ENCODE results near the gene TFAP2B.

Gene TFAP2B

DNA sequence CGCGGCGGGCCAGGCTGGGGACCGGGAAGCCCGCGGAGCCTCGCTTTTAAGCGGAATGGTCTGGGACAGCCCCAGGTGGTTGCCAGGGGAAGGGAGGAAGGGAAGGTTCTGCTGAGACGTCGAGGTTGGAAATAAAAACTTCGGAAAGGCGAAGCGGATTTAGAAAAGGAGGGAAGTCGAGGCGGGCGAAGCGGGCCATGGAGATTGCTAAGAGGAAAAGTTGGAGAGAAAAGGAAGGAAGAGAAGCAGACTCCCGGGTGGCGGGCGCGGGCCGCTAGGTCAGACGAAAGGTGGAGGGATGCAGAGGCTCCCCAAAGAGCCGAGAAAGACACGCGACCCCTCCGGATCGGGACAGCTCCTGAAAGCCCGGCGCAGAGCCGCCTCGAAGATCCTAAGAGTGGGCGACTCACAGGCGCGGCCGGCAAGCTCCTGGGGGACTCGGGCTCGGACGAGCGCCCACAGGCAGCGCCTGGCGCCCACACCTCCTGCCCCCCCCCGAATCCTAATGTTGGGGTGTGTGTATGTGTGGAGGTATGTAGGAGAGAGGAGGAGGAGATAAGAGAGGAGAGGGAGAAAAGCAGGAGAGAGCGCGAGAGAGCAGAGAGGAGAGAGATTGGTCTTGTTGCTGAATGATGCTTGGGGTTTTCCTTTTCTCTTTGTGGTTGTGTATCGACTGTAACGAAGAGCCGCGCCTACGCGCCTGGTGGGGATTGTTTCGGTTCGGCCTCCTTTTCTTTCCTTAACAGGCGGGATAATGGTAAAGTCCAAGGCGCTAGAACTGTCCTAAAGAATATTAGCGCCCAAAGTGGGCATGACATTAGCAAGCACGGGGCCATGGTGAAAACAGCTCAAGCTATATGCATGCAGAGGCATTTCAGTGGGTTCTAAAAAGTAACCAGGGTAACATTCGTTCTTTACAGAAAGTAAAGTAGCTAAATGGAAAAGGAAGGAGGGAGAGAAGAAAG, 1.5 kb downstream of the TFAP2B start:
- DNase-seq, result no peak
- Mint-ChIP-seq H3K27ac (no peak overlapping the region), H3K27me3 (peaks cover 83% of the 10 kb centered on the region), H3K4me1 (peaks cover 21% of the 10 kb centered on the region), H3K36me3 (ENCODE audit: low read depth) (no peaks in the 10 kb centered on the region), H3K9me3 (no peaks in the 10 kb centered on the region), H3K4me3 (no peak overlapping the region)
- no peak for ATAC-seq

DNA sequence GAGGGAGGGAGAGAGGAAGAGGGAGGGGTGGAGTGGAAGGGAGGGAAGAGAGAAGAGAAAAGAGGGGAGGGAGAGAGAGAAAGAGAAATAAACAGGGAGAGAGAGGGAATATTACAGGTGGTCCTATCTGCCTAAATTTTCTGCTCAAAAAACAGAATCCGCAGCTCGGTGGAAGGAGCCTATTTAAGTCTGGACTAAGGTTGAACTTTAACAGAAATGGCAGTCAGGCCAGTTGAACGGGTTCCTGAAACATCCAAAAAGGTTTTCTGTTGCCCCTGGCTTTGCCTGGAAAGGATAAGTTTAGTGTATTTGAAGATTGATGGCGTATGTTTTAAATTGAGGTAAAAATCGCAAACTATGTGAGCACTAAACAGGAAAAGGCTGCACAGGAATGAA, 2.2 kb downstream of the TFAP2B start:
- no peaks in the 10 kb centered on the region for H3K9me3 Mint-ChIP-seq
- no peaks in the 10 kb centered on the region for H3K36me3 Mint-ChIP-seq (ENCODE audit: low read depth)
- no peak overlapping the region for H3K4me3 Mint-ChIP-seq
- DNase-seq, result no peak
- no peak for ATAC-seq
- H3K4me1 Mint-ChIP-seq, result peaks cover 18% of the 10 kb centered on the region
- H3K27ac Mint-ChIP-seq, result no peak overlapping the region
- peaks cover 85% of the 10 kb centered on the region for H3K27me3 Mint-ChIP-seq

DNA sequence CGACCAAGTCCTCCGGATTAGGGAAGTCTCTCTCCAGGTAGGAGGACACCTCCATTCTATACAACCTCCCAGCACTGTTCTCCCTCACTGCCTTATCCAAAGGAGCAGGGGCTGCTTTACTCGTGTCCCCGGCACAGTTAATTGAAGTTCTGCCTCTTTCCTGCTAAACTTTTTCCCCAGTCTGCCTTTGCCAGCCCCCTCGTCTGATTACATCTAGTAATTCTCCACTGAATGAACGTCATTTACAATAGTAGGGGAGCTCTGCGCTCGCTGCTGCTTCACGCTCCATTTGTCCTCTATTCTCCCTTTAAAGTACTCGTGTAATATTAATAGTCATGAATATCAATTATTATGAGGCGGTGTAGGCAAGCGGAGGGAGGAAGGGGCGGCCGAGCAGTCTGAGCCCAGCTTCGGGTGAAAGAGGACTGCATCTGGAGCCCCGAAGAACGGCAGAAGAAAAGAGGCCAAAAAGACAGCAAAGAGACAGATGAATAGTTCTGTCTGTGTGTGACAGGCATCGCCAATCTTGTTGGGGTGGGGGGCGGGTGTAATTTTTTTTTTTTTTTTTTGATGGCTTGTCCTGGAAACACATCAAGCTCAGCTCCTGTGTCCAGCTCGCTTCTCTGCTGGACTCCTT, 2.9 kb downstream of the TFAP2B start:
- Mint-ChIP-seq H3K27me3 (peaks cover 90% of the 10 kb centered on the region), H3K27ac (no peak overlapping the region), H3K4me3 (no peak overlapping the region), H3K36me3 (ENCODE audit: low read depth) (no peaks in the 10 kb centered on the region), H3K9me3 (no peaks in the 10 kb centered on the region), H3K4me1 (peaks cover 18% of the 10 kb centered on the region)
- no peak for ATAC-seq
- no peak for DNase-seq

DNA sequence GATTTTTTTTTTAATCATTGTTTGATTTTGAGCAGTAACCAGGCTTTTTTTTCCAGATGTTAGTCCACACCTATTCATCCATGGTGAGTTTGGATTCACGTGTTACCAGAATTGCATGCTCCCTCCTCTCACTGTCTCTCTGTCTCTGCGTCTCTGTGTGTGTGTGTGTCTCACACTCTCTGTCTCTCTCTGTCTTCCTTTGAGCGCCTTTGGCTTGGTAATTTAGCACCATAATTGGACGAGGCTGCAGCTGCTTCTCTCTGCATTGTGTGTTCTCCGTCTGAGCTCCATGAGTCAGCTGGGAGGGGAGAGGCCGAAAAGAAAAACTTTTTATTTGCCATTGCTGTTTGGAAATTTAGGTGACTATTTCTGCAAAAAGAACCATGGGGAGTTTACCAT, 3.4 kb downstream of the TFAP2B start:
- peaks cover 18% of the 10 kb centered on the region for H3K4me1 Mint-ChIP-seq
- H3K9me3 Mint-ChIP-seq, result no peaks in the 10 kb centered on the region
- H3K4me3 Mint-ChIP-seq, result no peak overlapping the region
- no peaks in the 10 kb centered on the region for H3K36me3 Mint-ChIP-seq (ENCODE audit: low read depth)
- peaks cover 91% of the 10 kb centered on the region for H3K27me3 Mint-ChIP-seq
- no peak for ATAC-seq
- DNase-seq, result no peak
- H3K27ac Mint-ChIP-seq, result no peak overlapping the region

DNA sequence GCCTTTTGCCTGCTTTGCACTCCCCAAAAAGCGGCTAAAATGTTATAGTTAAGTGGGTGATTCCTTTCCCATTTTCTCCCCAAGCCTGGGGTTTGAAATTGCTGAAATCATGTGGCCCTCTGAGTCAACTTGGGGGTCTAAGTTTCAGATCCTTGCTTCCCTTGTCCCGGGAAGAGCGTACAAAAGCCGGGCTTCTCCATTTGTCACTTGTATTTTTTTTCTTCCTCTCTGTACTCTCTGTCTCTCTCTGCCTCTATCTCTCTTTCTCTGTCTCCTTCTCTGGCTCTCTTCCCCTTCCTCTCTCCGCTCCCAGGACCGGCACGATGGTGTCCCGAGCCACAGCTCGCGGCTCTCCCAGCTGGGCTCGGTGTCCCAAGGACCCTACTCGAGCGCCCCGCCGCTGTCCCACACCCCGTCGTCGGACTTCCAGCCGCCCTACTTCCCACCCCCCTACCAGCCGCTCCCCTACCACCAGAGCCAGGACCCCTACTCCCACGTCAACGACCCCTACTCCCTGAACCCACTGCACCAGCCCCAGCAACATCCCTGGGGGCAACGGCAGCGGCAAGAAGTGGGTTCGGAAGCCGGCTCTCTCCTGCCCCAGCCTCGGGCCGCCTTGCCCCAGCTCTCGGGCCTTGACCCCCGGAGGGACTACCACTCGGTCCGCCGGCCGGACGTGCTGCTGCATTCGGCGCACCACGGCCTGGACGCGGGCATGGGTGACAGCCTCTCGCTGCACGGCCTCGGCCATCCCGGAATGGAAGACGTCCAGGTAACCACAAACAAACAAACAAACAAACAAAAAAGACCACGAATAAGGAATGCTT, 4.6 kb downstream of the TFAP2B start:
- Mint-ChIP-seq H3K27ac (no peak overlapping the region), H3K4me3 (no peak overlapping the region), H3K4me1 (peaks cover 18% of the 10 kb centered on the region), H3K36me3 (ENCODE audit: low read depth) (no peaks in the 10 kb centered on the region), H3K27me3 (peaks cover 90% of the 10 kb centered on the region), H3K9me3 (no peaks in the 10 kb centered on the region)
- DNase-seq (no peak), ATAC-seq (no peak)

DNA sequence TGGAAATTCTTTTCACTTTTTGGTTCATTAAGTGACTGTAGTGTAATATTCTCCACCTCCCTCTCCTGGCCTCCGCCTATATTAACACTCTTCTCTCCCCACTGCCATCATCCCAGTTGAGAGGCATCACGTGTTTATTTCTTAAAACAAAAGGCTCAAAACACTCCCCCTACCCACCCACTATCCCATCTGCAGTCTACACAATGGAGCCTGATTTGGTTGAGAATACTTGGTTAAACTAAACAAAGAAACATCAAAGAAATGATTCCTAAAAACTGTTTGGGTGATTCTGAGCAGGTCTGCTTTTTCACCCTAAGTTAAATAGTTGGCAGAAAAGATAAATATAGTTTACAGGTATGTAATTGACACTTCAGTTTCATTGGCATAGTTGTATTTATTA, 5.9 kb downstream of the TFAP2B start:
- no peaks in the 10 kb centered on the region for H3K9me3 Mint-ChIP-seq
- H3K4me1 Mint-ChIP-seq, result peaks cover 13% of the 10 kb centered on the region
- H3K4me3 Mint-ChIP-seq, result no peak overlapping the region
- no peak overlapping the region for H3K27ac Mint-ChIP-seq
- no peaks in the 10 kb centered on the region for H3K36me3 Mint-ChIP-seq (ENCODE audit: low read depth)
- ATAC-seq, result no peak
- H3K27me3 Mint-ChIP-seq, result peaks cover 89% of the 10 kb centered on the region
- no peak for DNase-seq

DNA sequence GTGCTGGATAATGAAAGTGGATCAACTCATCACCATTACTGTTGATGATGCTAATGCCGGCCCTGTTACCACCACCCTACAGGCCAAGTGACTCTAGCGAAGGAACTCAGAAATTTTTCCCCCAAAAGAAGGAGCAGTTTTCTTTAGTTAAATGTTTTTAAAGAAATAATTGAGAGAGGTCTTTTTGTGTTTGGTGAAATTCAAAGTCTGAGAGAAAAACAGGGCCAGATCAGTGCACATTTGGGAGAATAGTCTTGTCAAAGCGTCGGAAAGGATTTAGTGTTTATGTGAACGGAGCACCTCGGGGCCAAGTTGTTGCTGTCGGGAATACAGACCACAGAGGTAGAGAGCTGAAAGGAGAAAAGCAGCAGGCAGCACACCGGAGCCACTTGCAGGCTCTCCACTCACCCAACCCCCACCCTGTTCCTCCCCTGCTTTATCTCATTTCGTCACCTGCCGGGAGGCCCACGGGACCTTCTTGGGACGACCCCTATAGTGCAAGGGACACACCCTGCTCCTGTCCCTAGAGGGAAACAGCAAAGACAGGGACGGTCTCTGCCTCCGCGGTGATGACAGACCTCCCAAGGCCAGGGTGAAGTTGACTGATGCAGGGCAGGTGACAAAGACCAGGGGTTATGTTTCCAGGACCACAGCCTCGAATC, 6.8 kb downstream of the TFAP2B start:
- Mint-ChIP-seq H3K36me3 (ENCODE audit: low read depth) (no peaks in the 10 kb centered on the region), H3K27me3 (peaks cover 86% of the 10 kb centered on the region)

DNA sequence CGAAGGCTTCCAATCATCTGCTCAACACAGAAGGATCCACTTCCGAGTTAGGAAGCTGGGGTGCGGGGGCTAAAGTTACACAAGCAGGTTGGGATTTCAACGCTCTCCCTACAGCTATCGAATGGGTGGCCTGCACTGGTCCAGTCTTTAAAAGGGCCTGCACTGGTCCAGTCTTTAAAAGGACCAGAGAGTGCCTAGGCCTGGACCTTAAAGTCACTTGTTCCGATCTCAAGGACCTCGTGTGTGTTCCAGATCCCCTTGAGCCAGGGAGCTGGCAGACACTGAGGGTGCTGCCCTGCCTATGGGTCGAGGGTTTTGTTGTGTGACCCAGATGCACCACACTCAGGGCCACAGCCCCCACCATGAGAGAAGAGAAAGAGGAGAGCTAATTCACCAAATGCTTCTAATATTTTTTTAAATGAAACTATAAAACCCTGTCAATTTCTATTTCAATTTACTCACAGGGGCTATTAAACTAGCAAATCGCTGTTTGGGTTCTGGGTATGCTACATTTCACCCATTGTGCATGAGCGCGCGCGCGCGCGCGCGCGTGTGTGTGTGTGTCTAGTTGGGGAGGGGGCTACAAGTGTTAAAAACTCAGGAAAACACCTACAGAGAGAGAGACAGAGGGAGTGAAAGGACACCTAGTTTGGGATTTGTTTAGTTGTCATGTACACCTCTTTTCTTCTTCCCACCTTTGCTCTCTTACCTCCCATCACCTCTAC, 7.5 kb downstream of the TFAP2B start:
- H3K36me3 Mint-ChIP-seq (ENCODE audit: low read depth), result no peaks in the 10 kb centered on the region
- H3K27ac Mint-ChIP-seq, result no peak overlapping the region
- H3K4me3 Mint-ChIP-seq, result no peak overlapping the region
- ATAC-seq (no peak), DNase-seq (no peak)
- H3K4me1 Mint-ChIP-seq, result peaks cover 5% of the 10 kb centered on the region
- peaks cover 80% of the 10 kb centered on the region for H3K27me3 Mint-ChIP-seq
- no peaks in the 10 kb centered on the region for H3K9me3 Mint-ChIP-seq

More for the DNA sequence above, 6.8 kb downstream of the TFAP2B start:
- no peak overlapping the region for H3K4me3 Mint-ChIP-seq
- no peak overlapping the region for H3K27ac Mint-ChIP-seq
- H3K9me3 Mint-ChIP-seq, result no peaks in the 10 kb centered on the region
- ATAC-seq (no peak), DNase-seq (no peak)
- H3K4me1 Mint-ChIP-seq, result peaks cover 6% of the 10 kb centered on the region

DNA sequence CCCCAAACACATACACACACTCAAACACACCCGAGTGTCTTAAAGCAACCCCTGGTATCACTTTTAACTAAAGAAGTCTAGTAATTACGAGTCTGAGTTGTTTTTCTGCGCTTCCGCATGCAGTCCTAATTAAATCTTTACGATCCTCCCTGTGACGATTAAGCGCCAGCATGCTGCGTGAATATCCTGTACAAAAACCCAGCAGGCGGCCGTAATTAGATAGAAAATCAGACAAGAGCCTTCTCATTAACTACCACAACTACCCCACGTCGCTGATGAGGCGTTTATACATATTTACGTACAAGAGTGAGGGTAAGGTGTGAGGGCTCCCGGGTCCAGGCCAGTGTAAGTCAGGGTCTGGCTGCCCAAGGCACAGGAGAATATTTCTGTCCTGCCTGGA, 8.1 kb downstream of the TFAP2B start:
- peaks cover 79% of the 10 kb centered on the region for H3K27me3 Mint-ChIP-seq
- H3K4me3 Mint-ChIP-seq, result no peak overlapping the region
- DNase-seq (no peak), ATAC-seq (no peak)
- no peaks in the 10 kb centered on the region for H3K36me3 Mint-ChIP-seq (ENCODE audit: low read depth)
- no peak overlapping the region for H3K27ac Mint-ChIP-seq
- no peaks in the 10 kb centered on the region for H3K9me3 Mint-ChIP-seq
- peaks cover 2% of the 10 kb centered on the region for H3K4me1 Mint-ChIP-seq

DNA sequence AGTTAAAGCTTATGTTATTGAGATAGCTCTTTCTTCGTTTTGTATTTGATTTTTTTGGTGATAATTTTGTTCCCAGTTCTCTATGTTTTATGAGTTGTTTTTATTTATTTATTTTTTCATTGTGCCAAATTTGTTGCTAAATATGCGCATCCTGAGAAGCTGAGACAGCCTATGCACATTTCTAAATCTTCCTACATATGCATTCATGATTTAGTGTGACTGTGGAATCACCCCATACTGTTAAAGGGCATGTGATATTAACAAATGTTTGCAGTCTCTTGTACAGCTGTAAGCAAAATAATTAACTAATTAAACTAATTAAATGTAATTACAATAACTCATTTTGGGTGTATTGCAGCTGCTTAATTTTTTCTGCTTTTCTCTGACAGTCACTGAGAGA, 10.4 kb downstream of the TFAP2B start:
- H3K4me3 Mint-ChIP-seq, result no peak overlapping the region
- H3K9me3 Mint-ChIP-seq, result no peaks in the 10 kb centered on the region
- no peak for ATAC-seq
- H3K27me3 Mint-ChIP-seq, result peaks cover 69% of the 10 kb centered on the region
- DNase-seq, result no peak
- H3K4me1 Mint-ChIP-seq, result no peaks in the 10 kb centered on the region
- no peak overlapping the region for H3K27ac Mint-ChIP-seq
- H3K36me3 Mint-ChIP-seq (ENCODE audit: low read depth), result no peaks in the 10 kb centered on the region

DNA sequence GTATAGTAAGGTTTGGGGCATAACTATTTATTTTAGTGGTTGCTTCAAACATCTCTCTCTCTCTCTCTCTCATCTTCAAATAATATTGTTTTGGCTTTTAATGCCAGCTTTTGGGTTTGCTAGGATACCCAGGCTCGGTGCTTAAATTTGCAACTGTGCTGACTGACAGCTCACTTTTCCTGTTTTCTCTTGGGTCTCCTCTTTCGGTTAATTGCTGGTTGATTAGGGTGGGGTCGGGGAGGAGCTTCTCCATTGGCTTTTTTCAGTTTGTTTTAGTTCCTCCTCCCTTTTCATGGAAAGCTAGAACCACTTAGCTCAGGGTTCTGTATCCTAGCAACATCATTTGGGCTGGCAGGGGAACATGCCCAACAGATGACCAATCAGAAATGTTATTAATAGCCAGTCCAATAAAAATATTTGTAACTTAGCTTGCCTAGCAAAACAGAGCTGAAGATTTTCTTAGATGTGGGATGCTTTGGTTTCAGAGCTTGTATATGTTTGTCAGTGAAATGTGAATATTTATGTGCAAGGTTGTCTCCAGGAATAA, 11.3 kb downstream of the TFAP2B start:
- H3K4me3 Mint-ChIP-seq, result no peak overlapping the region
- no peak overlapping the region for H3K27ac Mint-ChIP-seq
- DNase-seq (no peak), ATAC-seq (no peak)
- H3K36me3 Mint-ChIP-seq (ENCODE audit: low read depth), result no peaks in the 10 kb centered on the region
- no peaks in the 10 kb centered on the region for H3K4me1 Mint-ChIP-seq
- peaks cover 66% of the 10 kb centered on the region for H3K27me3 Mint-ChIP-seq
- H3K9me3 Mint-ChIP-seq, result no peaks in the 10 kb centered on the region

DNA sequence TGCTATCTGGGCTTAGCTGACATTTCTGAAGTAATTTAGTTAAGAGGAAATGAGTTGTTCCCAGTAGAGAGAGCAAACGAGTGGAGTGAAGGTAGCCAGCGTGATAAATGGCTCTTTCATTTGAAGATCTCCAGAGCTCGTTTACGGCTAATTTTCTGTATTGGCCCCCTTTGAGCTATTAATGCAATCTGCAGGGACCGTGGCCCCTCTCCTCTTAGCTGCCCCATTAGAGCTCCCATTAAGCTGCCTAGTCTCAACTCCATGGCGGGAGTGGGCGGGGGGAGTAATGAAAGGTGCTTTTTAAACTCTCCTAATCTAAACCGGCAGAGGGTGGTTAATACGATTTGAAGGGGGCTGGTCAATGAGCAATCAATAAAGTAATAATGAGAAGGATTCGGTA, 12.5 kb downstream of the TFAP2B start:
- peaks cover 64% of the 10 kb centered on the region for H3K27me3 Mint-ChIP-seq
- H3K36me3 Mint-ChIP-seq (ENCODE audit: low read depth), result no peaks in the 10 kb centered on the region
- no peaks in the 10 kb centered on the region for H3K9me3 Mint-ChIP-seq
- no peak for DNase-seq
- no peak overlapping the region for H3K27ac Mint-ChIP-seq
- H3K4me1 Mint-ChIP-seq, result no peaks in the 10 kb centered on the region
- no peak overlapping the region for H3K4me3 Mint-ChIP-seq
- no peak for ATAC-seq

DNA sequence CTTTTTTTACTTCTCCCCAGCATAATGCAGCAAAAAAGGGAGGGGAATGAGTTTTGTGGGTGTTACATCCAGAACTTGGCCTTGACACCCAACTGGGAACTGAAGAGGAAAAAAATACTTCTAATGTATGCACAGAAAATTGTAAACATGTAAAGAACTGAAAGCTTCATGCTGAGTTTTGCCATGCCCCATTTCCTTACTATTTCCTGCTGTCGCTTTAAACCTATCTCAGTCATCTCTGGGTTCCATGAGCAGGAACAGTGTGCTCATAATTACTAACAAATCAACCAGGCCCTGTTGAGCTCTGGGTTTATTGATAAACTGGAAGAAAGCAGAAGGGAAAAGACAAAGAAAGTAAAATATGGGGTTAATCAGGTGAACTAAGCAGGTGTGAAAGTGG, 14.2 kb downstream of the TFAP2B start:
- Mint-ChIP-seq H3K36me3 (ENCODE audit: low read depth) (no peaks in the 10 kb centered on the region), H3K27ac (no peak overlapping the region), H3K27me3 (peaks cover 65% of the 10 kb centered on the region), H3K4me3 (no peak overlapping the region), H3K4me1 (no peaks in the 10 kb centered on the region), H3K9me3 (no peaks in the 10 kb centered on the region)
- no peak for DNase-seq
- ATAC-seq, result no peak
